Upper lobe of left lung (tissue), 4 donors: Measurements from ENCODE around the gene HS3ST1.

Source experiments
- EP300 ChIP-seq, 4 donors: sonication (generic); formaldehyde crosslinking; IDR thresholded peaks; one replicate each; pipeline ENCODE4 v1.5.1; 2017; ENCODE audit warnings: antibody characterized with exemption in 4 of 4, control low read depth in 2 of 4
- POLR2A ChIP-seq, 4 donors: fragments of 450-650 bp; IDR thresholded peaks; one replicate each; pipeline ENCODE4 v1.5.1; 2016 to 2017; ENCODE audit warnings: antibody characterized with exemption in 4 of 4, mild to moderate bottlenecking in 2 of 4
- POLR2AphosphoS5 ChIP-seq, 2 donors: sonication (generic); formaldehyde crosslinking; IDR thresholded peaks; one replicate each; pipeline ENCODE4 v1.5.1; 2017; ENCODE audit warnings: antibody characterized with exemption in 2 of 2
- TF ChIP-seq, protein P1 (sequence below), 6 experiments: fragments of 450-650 bp in 4 of 6; fragments of 200-600 bp in 2 of 6; sonication (generic) in 2 of 6; IDR thresholded peaks; one replicate each; pipeline ENCODE4 v1.5.1; 2016 to 2019; ENCODE audit warnings: antibody characterized with exemption in 6 of 6

DNA sequence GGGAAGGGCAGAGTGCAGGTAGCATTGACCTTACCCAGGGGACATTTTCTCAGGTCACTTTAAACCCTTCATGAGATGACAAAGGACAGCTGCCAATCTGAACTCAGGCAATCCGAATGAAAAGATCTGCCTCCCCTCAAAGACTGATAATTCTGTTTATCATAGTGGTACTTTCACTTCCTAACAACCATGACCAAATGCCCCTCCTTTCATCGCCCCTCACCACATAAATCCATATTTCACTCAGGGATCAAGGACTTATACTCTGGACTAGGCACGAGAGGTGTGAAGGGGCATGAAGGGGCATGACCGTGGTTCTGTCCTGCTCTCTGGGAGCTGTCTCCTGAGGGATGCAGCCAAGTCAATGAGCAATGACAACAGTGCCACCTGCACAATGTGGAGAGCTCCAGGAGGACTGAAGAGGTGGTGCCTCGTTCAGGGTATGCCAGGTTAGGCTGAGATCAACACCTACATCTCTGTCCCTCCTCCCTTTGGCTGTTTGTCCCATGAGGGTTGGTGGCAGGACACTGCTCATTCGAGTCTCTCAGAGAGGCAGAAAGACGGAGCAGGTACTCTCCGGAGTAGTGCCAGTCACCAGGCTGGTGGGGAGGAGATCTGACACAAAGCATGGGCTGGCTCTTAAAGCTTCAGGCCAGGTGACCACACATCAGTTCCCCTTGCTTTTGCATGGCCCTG, 12.5 kb downstream of the HS3ST1 start:
- TF ChIP-seq, protein P1, sequence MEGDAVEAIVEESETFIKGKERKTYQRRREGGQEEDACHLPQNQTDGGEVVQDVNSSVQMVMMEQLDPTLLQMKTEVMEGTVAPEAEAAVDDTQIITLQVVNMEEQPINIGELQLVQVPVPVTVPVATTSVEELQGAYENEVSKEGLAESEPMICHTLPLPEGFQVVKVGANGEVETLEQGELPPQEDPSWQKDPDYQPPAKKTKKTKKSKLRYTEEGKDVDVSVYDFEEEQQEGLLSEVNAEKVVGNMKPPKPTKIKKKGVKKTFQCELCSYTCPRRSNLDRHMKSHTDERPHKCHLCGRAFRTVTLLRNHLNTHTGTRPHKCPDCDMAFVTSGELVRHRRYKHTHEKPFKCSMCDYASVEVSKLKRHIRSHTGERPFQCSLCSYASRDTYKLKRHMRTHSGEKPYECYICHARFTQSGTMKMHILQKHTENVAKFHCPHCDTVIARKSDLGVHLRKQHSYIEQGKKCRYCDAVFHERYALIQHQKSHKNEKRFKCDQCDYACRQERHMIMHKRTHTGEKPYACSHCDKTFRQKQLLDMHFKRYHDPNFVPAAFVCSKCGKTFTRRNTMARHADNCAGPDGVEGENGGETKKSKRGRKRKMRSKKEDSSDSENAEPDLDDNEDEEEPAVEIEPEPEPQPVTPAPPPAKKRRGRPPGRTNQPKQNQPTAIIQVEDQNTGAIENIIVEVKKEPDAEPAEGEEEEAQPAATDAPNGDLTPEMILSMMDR (IDR thresholded peaks at IDR 0.05): no peak
- no peak for TF ChIP-seq POLR2A (IDR thresholded peaks at IDR 0.05)
- no peak for TF ChIP-seq POLR2AphosphoS5 (IDR thresholded peaks at IDR 0.05)
- TF ChIP-seq EP300 (IDR thresholded peaks at IDR 0.05): no peak
